ENCODE data around the gene SIM1.

The SIM1 gene

GRCh38 chr6:100350139-100350538 is 114.6 kb downstream of the SIM1 start:
- DNase-seq (ENCODE audit: low read depth in 2 of 2): no peak

- DNase-seq (ENCODE audit: low read depth in 2 of 2): no peak
These were observed 115.4 kb downstream of the SIM1 start for GRCh38 chr6:100349366-100349765.

GRCh38 chr6:100347901-100348550 is 116.7 kb downstream of the SIM1 start:
- no peak for DNase-seq (ENCODE audit: low read depth in 2 of 2)

- no peak for DNase-seq (ENCODE audit: low read depth in 2 of 2)
These were observed 117.9 kb downstream of the SIM1 start for GRCh38 chr6:100346828-100347227.

DNA sequence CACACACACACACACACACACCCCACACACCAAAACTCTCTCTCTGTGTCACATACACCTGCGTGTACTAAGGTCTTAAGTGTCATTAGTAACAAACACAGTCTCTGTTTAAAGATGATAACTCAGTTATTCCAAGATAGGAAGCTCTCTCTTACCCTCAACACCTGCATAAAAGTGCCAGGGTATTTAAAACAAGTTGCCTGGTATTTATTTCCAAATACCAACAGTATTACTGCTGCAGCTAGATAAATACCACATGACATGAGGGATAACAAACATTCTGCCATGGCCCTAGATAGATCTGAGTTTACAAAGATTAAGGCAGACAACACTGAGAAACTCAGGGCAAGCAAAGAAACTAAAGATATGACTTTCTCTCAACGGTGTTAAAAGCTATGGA is 118.5 kb downstream of the SIM1 start:
- DNase-seq (ENCODE audit: low read depth in 2 of 2): no peak

- no peak for DNase-seq (ENCODE audit: low read depth in 2 of 2)
These were observed 120.0 kb downstream of the SIM1 start for GRCh38 chr6:100344761-100345160.

DNA sequence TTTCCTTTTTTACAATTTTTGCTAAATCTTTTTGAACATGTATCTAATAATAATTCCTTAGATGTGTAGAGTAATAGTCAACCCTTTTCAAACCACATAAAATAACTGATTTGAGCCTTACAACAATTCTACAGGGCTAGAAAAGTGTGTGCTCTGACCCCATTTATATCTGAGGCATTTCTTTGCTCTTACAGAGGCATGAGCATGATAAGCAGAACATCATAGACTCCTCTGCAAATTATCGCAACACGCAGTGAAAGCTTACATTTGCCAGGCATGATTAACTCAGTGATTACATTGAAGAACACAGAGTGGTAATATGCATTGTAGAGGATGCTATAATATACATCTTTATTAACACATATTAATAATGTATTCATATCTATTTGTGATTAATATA is 120.4 kb downstream of the SIM1 start:
- DNase-seq (ENCODE audit: low read depth in 2 of 2): no peak

GRCh38 chr6:100343316-100344077 is 121.2 kb downstream of the SIM1 start:
- no peak for DNase-seq (ENCODE audit: low read depth in 2 of 2)

DNA sequence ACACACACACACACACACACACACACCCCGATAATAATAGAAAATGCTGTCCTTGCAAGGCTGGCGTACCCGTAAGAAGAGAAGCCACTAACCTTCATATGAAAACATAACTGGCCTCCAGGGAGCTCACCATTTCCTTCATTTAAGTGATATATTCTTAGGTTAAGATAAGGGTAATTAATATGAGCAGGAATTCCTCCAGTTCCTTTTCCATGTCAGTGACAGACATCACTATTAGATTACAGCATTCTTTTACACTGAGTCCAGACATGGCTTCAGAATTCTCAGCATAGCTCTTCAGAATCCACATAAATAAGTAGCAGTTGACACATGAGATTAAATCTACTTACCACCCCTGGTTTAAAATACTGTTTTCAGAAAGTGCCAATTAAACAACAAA is 121.9 kb downstream of the SIM1 start:
- no peak for DNase-seq (ENCODE audit: low read depth in 2 of 2)

- DNase-seq (ENCODE audit: low read depth in 2 of 2): no peak
These were observed 125.0 kb downstream of the SIM1 start for GRCh38 chr6:100339574-100340255.

GRCh38 chr6:100338090-100338489 is 126.6 kb downstream of the SIM1 start:
- DNase-seq (ENCODE audit: low read depth in 2 of 2): no peak

GRCh38 chr6:100336876-100337275 is 127.8 kb downstream of the SIM1 start:
- DNase-seq (ENCODE audit: low read depth in 2 of 2): no peak

GRCh38 chr6:100335991-100336390 is 128.7 kb downstream of the SIM1 start:
- DNase-seq (ENCODE audit: low read depth in 2 of 2): no peak
